ENCODE measurements around the gene IDI1. TPM values are rescaled to one million over a fixed set of nuclear protein-coding genes. Genes with fewer than 3 reads are reported as not detected.

IDI1 gene
- total RNA-seq, 2 experiments from 2014 or later = 44.6 to 47.1 TPM

DNA sequence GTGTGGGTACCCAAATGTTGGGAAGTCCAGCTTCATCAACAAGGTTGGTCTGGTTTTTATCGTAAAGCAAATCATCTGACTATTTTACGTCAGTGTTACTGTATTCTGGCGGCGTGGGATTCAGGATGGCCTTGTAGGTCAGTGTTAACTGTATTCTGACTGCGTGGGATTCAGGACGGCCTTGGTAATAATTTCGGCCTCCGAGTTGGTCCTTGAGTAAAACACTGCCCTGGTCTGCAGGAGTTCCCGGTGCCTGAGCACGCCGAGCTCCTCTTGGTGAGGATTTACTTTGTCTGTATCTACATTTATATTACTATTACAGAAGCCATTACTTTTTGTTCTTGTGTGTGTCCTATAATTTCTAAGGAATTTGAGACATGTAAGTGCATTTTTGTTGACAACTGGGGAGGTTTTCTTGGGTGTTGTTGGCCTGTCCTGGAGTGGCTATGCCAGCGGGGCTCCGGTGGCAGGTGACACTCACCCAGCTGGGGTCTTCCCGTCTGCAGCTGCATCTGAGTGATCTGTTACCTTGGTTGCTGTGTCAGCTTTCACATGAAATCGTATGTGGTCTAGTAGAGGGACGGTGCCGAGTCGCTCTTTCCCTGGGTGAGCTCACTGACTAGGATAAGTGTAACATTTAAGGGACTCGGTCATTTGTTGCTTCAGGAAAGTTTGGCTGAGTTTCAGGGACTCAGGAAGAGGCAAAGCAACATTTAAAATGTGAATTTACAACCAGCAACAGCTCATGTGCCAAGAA lies 51.5 kb downstream of the IDI1 start:
- Mint-ChIP-seq H3K27ac (no peak overlapping the region), H3K9me3 (peaks cover 4% of the 10 kb centered on the region), H3K4me3 (no peak overlapping the region), H3K36me3 (ENCODE audit: low read depth) (peaks cover 81% of the 10 kb centered on the region), H3K4me1 (no peaks in the 10 kb centered on the region), H3K27me3 (no peaks in the 10 kb centered on the region)
- ChIA-PET POLR2A (no interaction called here), CTCF (no interaction called here)
- DNase-seq = no peak

DNA sequence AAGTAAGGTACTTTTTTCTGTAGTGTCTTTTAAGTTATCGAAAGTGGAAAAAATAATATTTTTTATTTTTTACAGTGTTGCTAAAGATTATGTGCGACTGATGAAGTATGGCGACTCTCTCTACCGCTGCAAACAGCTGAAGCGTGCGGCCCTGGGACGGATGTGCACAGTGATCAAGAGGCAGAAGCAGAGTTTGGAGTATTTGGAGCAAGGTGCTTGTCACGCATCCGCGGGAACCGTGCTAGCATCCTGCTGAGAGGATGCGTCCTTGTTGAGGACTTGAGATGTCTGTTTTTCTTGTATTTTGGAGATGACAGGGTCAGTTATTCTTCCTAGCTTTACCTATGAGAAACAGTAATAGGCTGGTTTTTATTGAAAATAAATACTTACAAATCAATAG lies 52.9 kb downstream of the IDI1 start:
- no peak overlapping the region for H3K4me3 Mint-ChIP-seq
- no peaks in the 10 kb centered on the region for H3K27me3 Mint-ChIP-seq
- H3K36me3 Mint-ChIP-seq (ENCODE audit: low read depth) = peaks cover 68% of the 10 kb centered on the region
- CTCF ChIA-PET = no interaction called here
- peaks cover 4% of the 10 kb centered on the region for H3K4me1 Mint-ChIP-seq
- DNase-seq = no peak
- POLR2A ChIA-PET = no interaction called here
- no peak overlapping the region for H3K27ac Mint-ChIP-seq
- no peaks in the 10 kb centered on the region for H3K9me3 Mint-ChIP-seq

DNA sequence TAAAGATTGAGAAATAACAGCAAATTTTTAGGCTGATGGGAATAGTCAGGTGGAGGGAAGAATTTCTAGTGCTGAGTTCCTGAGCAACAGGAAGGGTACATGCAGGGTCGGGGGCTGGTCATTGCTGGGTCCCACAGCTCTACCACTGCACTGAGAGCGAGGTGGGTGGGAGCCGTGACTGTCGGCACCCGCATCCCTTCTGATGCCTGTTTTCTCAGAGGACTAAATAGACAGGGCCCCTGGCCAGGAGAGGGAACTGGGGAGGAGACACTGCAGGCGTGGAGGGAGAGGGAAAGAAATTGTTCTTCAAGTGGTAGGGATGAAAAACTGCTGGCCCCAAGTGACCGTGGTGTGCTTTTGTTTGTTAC lies 53.4 kb downstream of the IDI1 start:
- H3K36me3 Mint-ChIP-seq (ENCODE audit: low read depth) = peaks cover 66% of the 10 kb centered on the region
- H3K27me3 Mint-ChIP-seq = no peaks in the 10 kb centered on the region
- H3K9me3 Mint-ChIP-seq = no peaks in the 10 kb centered on the region
- H3K27ac Mint-ChIP-seq = no peak overlapping the region
- ChIA-PET CTCF (no interaction called here), POLR2A (no interaction called here)
- no peak overlapping the region for H3K4me3 Mint-ChIP-seq
- peaks cover 9% of the 10 kb centered on the region for H3K4me1 Mint-ChIP-seq
- no peak for DNase-seq

DNA sequence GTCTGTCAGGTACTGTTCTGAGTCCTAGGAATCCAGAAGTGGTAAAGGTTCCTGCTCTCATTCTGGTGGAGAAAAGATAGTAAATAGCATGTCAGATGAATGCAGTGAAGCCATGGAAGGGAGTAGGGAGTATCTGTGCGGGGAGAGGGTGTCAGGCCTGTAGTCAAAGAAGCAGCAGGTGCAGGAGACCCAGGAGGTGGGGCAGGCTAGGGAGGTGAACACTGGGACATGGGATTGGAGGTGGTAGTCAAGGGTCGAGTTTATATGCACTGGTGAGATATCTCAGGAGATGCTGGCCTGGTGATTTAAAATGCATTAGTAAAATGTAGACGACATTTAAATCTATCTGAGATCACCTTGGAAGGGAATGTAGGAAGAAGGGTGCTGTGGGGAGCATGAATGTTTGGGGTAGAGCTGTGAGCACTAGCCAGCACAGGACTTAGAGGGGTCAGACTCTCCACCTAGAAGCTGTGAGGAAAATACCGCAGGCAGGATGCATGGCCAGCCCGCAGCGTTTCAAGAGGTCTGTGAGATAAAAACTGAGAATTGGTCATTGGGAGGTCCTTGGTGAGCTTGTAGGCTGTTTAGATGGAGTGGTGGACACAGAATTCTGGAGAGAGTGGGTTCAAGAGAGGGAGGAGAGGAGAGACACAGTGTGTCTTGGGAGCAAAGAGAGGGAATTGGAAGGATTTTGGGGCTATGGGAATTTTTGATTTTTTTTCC lies 53.9 kb downstream of the IDI1 start:
- CTCF ChIA-PET = no interaction called here
- Mint-ChIP-seq H3K4me1 (peaks cover 14% of the 10 kb centered on the region), H3K9me3 (no peaks in the 10 kb centered on the region), H3K27ac (no peak overlapping the region), H3K27me3 (no peaks in the 10 kb centered on the region), H3K4me3 (no peak overlapping the region), H3K36me3 (ENCODE audit: low read depth) (peaks cover 66% of the 10 kb centered on the region)
- POLR2A ChIA-PET = no interaction called here
- DNase-seq = no peak

DNA sequence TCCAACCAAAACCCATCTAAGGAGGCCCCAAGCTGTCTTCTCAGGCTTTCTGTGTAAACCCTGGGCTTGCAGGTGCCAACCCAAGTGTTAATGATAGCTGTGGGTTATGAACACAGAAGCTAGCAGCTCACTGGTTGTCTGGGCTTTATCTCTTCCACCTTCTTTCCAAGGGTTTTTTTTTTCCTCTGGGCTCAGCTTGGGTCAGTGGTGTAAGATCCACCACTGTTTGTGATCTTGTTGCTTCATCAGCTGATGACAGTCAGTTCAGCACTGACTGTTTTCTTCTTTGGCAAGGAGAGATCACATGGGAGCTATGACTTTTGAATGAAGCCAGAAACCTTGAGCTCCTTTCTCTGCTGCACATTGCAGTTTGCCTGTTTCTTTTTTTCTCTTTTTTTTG lies 56.0 kb downstream of the IDI1 start:
- ChIA-PET POLR2A (interaction anchor here (0.6 kb wide), 2 partner anchors 62 to 202 kb away, joined by 3 read pairs; no protein-coding TSS in a partner anchor), CTCF (interaction anchor here (0.6 to 2.2 kb wide), 6 partner anchors 10 to 57 kb away, joined by 3 to 7 read pairs (median 3); no protein-coding TSS in a partner anchor)
- no peaks in the 10 kb centered on the region for H3K9me3 Mint-ChIP-seq
- H3K27me3 Mint-ChIP-seq = no peaks in the 10 kb centered on the region
- no peak overlapping the region for H3K4me3 Mint-ChIP-seq
- DNase-seq = no peak
- H3K36me3 Mint-ChIP-seq (ENCODE audit: low read depth) = peaks cover 55% of the 10 kb centered on the region
- H3K27ac Mint-ChIP-seq = no peak overlapping the region
- H3K4me1 Mint-ChIP-seq = peaks cover 29% of the 10 kb centered on the region

DNA sequence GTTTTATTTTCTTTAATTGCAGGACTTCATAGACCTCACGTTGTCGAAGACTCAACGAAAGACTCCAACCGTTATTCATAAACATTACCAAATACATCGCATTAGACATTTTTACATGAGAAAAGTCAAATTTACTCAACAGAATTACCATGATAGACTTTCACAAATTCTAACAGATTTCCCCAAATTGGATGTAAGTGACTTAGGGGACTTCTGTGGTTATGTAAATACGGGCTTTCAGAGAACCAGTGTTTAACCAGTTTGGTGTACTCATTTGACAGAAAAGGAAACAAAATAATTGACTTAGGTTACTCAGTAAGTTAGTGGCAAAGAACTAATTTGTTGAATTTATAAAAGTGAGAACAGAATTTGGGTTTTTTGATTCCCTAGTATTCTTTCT lies 56.5 kb downstream of the IDI1 start:
- Mint-ChIP-seq H3K27me3 (no peaks in the 10 kb centered on the region), H3K9me3 (no peaks in the 10 kb centered on the region), H3K36me3 (ENCODE audit: low read depth) (peaks cover 51% of the 10 kb centered on the region), H3K4me1 (peaks cover 29% of the 10 kb centered on the region), H3K27ac (no peak overlapping the region), H3K4me3 (no peak overlapping the region)
- DNase-seq = no peak
- POLR2A ChIA-PET = interaction anchor here (0.6 kb wide), 1 partner anchor 61 kb away, joined by 3 read pairs; no protein-coding TSS in a partner anchor
- CTCF ChIA-PET = interaction anchor here (0.6 to 2.2 kb wide), 5 partner anchors 11 to 57 kb away, joined by 3 to 7 read pairs (median 3); no protein-coding TSS in a partner anchor

DNA sequence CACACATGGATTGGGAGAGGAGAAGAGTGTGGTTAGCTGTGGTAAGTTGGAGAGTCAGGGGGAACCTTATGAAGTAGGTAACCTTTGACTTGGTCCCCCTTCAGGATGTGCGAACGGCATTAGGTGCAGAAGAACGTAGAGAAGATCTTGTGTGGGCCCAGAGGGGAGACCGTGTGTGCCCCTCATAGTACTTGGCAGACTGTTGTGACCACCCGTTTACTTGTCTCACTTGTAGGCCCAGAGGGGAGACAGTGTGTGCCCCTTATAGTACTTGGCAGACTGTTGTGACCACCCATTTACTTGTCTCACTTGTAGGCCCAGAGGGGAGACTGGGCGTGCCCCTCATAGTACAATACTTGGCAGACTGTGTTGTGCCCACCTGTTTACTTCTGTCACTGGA lies 58.1 kb downstream of the IDI1 start:
- no peaks in the 10 kb centered on the region for H3K9me3 Mint-ChIP-seq
- no peak for DNase-seq
- peaks cover 39% of the 10 kb centered on the region for H3K36me3 Mint-ChIP-seq (ENCODE audit: low read depth)
- H3K4me1 Mint-ChIP-seq = peaks cover 39% of the 10 kb centered on the region
- H3K27me3 Mint-ChIP-seq = no peaks in the 10 kb centered on the region
- ChIA-PET POLR2A (interaction anchor here (0.6 kb wide), 1 partner anchor 42 kb away, joined by 3 read pairs; no protein-coding TSS in a partner anchor), CTCF (no interaction called here)
- H3K4me3 Mint-ChIP-seq = peak overlapping the region; percentile 19
- peak overlapping the region; percentile 41 for H3K27ac Mint-ChIP-seq

Other genes with a start within 250 kb of the IDI1 start
- 100 to 1,000 TPM in 1 of 2 experiments, 10 to 100 TPM in 1; 86.1 to 101 TPM for gene LARP4B, start 117.4 kb downstream of the IDI1 start, total RNA-seq
- 10 to 100 TPM; 53.2 to 63.2 TPM for gene GTPBP4, start 60.7 kb downstream of the IDI1 start, total RNA-seq
- not detected for gene IDI2, start 23.3 kb downstream of the IDI1 start, total RNA-seq
- gene WDR37, start 7.3 kb upstream of the IDI1 start, total RNA-seq = 10 to 100 TPM; 31.9 to 35.0 TPM